ENCODE data around the gene HIRA.

HIRA gene

DNA sequence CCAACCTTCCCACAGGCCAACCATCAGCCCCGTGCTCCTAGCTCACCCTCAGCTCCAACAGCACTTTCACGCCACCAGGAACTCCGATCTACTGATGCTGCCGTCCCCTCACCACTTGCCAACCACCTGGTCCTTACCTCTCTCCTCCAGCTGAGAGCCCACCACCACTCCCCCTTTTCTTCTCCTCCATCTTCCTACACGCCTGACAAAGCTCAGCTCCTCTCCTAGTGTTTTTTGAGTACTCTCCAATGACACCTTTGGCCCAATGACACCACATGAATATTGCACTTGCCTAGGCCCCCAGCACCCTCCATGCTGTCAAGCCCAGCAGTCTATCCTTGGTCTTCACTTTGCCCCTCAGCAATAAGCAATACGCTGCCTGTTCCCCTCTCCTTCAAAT, 30.7 kb downstream of the HIRA start:
- TF ChIP-seq, protein P1, sequence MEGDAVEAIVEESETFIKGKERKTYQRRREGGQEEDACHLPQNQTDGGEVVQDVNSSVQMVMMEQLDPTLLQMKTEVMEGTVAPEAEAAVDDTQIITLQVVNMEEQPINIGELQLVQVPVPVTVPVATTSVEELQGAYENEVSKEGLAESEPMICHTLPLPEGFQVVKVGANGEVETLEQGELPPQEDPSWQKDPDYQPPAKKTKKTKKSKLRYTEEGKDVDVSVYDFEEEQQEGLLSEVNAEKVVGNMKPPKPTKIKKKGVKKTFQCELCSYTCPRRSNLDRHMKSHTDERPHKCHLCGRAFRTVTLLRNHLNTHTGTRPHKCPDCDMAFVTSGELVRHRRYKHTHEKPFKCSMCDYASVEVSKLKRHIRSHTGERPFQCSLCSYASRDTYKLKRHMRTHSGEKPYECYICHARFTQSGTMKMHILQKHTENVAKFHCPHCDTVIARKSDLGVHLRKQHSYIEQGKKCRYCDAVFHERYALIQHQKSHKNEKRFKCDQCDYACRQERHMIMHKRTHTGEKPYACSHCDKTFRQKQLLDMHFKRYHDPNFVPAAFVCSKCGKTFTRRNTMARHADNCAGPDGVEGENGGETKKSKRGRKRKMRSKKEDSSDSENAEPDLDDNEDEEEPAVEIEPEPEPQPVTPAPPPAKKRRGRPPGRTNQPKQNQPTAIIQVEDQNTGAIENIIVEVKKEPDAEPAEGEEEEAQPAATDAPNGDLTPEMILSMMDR (IDR thresholded peaks at IDR 0.05; ENCODE audit: unreplicated experiment in 3 of 3), result no peak
- Mint-ChIP-seq H3K27me3 (ENCODE audit: low read depth) (no peaks in the 10 kb centered on the region), H3K9me3 (no peaks in the 10 kb centered on the region), H3K27ac (no peak overlapping the region), H3K36me3 (ENCODE audit: low read depth) (peaks cover 45% of the 10 kb centered on the region), H3K4me1 (no peaks in the 10 kb centered on the region), H3K4me3 (no peak overlapping the region)

DNA sequence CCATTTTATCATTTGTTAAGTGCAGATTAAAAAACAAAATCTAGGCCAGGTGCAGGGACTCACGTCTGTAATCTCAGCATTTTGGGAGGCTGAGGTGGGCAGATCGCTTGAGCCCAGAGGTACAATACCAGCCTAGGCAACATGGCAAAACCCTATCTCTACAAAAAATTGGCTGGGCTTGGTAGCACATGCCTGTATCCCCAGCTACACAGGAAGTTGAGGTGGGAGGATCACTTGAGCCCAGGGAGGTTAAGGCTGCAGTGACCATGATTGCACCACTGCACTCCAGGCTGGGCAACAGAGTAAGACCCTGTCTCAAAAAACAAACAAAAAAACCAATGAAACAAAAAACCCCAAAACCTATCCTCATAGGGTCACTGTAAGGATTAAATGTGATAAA, 32.9 kb downstream of the HIRA start:
- TF ChIP-seq, protein P1 (IDR thresholded peaks at IDR 0.05; ENCODE audit: unreplicated experiment in 3 of 3), result no peak
- peaks cover 42% of the 10 kb centered on the region for H3K36me3 Mint-ChIP-seq (ENCODE audit: low read depth)
- H3K27ac Mint-ChIP-seq, result no peak overlapping the region
- H3K4me1 Mint-ChIP-seq, result no peaks in the 10 kb centered on the region
- no peaks in the 10 kb centered on the region for H3K27me3 Mint-ChIP-seq (ENCODE audit: low read depth)
- H3K4me3 Mint-ChIP-seq, result no peak overlapping the region
- H3K9me3 Mint-ChIP-seq, result no peaks in the 10 kb centered on the region

DNA sequence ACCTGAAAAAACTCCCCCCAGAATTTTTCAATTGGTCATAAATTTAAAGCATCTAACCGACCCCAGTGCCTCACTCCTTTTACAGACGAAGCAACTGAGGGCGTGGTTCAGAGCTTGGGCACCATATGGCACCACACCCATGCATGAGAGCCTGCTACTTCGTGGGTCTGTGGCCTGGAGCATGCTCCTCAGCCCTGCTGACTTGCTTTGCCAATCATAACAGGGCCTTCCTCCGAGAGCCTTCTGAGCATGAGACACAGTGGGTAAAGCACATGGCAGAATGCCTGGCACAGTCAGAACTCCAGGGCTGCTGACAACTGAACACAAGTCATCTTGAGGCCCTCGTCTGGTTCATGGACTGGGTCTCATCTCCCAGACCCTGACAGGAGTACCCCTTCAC, 33.3 kb downstream of the HIRA start:
- TF ChIP-seq, protein P1 (IDR thresholded peaks at IDR 0.05; ENCODE audit: unreplicated experiment in 3 of 3), result no peak
- no peak overlapping the region for H3K4me3 Mint-ChIP-seq

DNA sequence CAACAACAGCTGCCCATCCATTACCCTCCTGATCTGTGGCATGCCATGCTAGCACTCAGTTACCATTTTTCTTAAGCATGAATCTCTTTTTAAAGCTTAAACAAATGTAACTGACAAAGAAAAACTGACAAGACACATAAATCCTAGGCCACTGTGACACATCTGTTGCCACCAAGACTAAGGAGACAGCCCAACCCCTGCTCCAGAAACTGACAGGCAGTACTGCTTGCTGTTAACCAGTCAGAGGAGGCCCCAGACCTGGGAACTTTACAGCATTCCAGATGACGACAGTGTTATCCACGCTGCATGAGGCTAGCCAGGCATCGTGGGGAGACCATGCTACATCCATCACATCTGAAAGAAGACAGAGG, 33.8 kb downstream of the HIRA start:
- H3K9me3 Mint-ChIP-seq, result no peaks in the 10 kb centered on the region
- H3K27me3 Mint-ChIP-seq (ENCODE audit: low read depth), result no peaks in the 10 kb centered on the region
- TF ChIP-seq, protein P1 (IDR thresholded peaks at IDR 0.05; ENCODE audit: unreplicated experiment in 3 of 3), result no peak
- no peak overlapping the region for H3K27ac Mint-ChIP-seq
- H3K4me3 Mint-ChIP-seq, result no peak overlapping the region
- no peaks in the 10 kb centered on the region for H3K4me1 Mint-ChIP-seq
- peaks cover 46% of the 10 kb centered on the region for H3K36me3 Mint-ChIP-seq (ENCODE audit: low read depth)

More for the DNA sequence above, 33.3 kb downstream of the HIRA start:
- peaks cover 44% of the 10 kb centered on the region for H3K36me3 Mint-ChIP-seq (ENCODE audit: low read depth)
- H3K27ac Mint-ChIP-seq, result no peak overlapping the region
- H3K9me3 Mint-ChIP-seq, result no peaks in the 10 kb centered on the region
- H3K27me3 Mint-ChIP-seq (ENCODE audit: low read depth), result no peaks in the 10 kb centered on the region
- H3K4me1 Mint-ChIP-seq, result no peaks in the 10 kb centered on the region

DNA sequence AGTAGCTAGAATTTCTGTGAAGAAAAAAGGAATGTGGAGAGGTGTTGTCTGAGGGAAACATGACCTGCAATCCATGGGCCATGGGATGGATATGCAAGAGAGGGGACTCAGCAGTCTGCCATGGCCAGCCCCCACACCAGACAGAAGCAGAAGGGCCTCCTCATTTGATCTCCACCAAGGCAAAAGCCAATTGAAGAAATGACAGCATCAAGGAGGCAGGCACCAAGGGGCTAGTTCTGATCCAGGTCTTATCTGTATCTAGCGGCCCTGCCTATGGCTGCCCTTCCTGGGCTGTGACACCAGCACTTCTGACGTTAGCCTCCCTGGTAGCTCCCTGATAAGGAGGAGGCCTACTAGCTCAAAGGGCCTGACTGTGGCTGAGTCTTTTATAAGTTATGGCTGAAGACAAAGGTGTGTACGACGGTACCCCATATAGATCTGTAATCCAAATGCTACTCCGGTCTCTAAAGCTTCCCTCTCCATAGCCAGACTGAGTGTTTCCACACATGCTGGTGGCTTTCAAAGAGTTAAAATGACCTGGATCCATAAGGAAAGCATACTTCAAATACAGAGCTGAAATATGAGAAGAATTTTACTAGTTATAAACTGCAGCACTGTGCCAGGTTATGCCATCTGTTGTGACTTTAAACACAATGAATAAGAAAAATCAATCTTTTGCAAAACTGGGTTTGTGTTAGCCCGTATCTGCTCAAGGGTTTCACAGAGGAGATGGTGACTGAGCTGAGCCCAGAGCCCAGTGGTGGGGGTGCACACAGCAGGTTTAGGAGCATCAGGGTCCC, 34.4 kb downstream of the HIRA start:
- H3K9me3 Mint-ChIP-seq, result no peaks in the 10 kb centered on the region
- H3K27ac Mint-ChIP-seq, result no peak overlapping the region
- no peaks in the 10 kb centered on the region for H3K27me3 Mint-ChIP-seq (ENCODE audit: low read depth)
- TF ChIP-seq, protein P1 (IDR thresholded peaks at IDR 0.05; ENCODE audit: unreplicated experiment in 3 of 3), result no peak
- peaks cover 48% of the 10 kb centered on the region for H3K36me3 Mint-ChIP-seq (ENCODE audit: low read depth)
- H3K4me3 Mint-ChIP-seq, result no peak overlapping the region
- no peaks in the 10 kb centered on the region for H3K4me1 Mint-ChIP-seq

DNA sequence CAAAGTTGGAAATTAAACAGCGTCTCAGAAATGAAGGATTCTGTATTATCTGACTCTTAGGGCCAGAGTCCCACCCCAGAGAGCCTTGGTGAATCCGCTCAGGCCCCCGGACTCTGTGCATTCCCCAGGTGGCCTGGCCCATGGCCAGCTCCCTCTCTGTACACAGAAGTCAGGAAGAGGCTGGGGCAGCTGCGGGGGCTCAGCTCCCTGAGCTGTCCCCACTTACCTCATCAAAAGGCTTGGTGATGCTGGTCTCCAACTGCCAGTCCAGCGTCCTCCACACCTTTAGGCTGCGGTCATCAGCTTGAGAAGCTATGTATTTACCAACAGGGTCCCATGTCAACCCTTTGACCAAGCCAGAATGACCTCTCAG, 35.0 kb downstream of the HIRA start:
- Mint-ChIP-seq H3K4me3 (no peak overlapping the region), H3K9me3 (no peaks in the 10 kb centered on the region), H3K36me3 (ENCODE audit: low read depth) (peaks cover 42% of the 10 kb centered on the region), H3K4me1 (no peaks in the 10 kb centered on the region), H3K27me3 (ENCODE audit: low read depth) (no peaks in the 10 kb centered on the region), H3K27ac (no peak overlapping the region)
- TF ChIP-seq, protein P1 (IDR thresholded peaks at IDR 0.05; ENCODE audit: unreplicated experiment in 3 of 3), result no peak
